ENCODE data around the gene ROBO1. TPM values are rescaled to one million over a fixed set of nuclear protein-coding genes. Genes with fewer than 3 reads are reported as not detected.
"Not testable (repeated sequence)": the region's sequence is repeated elsewhere in the genome, so short reads cannot be mapped to it uniquely, and the experiment has no call there.

ROBO1 gene
- polyA plus RNA-seq, 1 donor, result 16.2 TPM

- Histone ChIP-seq H3K4me3 (ENCODE audit: low read length) (no peak overlapping the region), H3K27me3 (ENCODE audit: control insufficient read depth, insufficient read depth, low read length) (no peaks in the 10 kb centered on the region), H3K36me3 (ENCODE audit: control insufficient read depth, insufficient read depth, low read length) (no peaks in the 10 kb centered on the region), H3K4me1 (ENCODE audit: control insufficient read depth, insufficient read depth, low read length) (no peaks in the 10 kb centered on the region), H3K27ac (ENCODE audit: low read length) (no peak overlapping the region), H3K9me3 (ENCODE audit: control insufficient read depth, low read depth, low read length) (no peaks in the 10 kb centered on the region)
- 50% methylated on average over 2 of the region's 2 CpGs for WGBS (ENCODE audit: insufficient coverage, low lambda C conversion rate)
- no peak for DNase-seq
These were observed 1077.0 kb downstream of the ROBO1 start for GRCh38 chr3:78690766-78691165.

GRCh38 chr3:78689378-78689777 lies 1078.4 kb downstream of the ROBO1 start:
- DNase-seq, result no peak
- WGBS (ENCODE audit: insufficient coverage, low lambda C conversion rate), result 91% methylated on average over 5 of the region's 6 CpGs
- Histone ChIP-seq H3K4me3 (ENCODE audit: low read length) (no peak overlapping the region), H3K27ac (ENCODE audit: low read length) (no peak overlapping the region), H3K36me3 (ENCODE audit: control insufficient read depth, insufficient read depth, low read length) (no peaks in the 10 kb centered on the region), H3K9me3 (ENCODE audit: control insufficient read depth, low read depth, low read length) (no peaks in the 10 kb centered on the region), H3K4me1 (ENCODE audit: control insufficient read depth, insufficient read depth, low read length) (no peaks in the 10 kb centered on the region), H3K27me3 (ENCODE audit: control insufficient read depth, insufficient read depth, low read length) (no peaks in the 10 kb centered on the region)

DNA sequence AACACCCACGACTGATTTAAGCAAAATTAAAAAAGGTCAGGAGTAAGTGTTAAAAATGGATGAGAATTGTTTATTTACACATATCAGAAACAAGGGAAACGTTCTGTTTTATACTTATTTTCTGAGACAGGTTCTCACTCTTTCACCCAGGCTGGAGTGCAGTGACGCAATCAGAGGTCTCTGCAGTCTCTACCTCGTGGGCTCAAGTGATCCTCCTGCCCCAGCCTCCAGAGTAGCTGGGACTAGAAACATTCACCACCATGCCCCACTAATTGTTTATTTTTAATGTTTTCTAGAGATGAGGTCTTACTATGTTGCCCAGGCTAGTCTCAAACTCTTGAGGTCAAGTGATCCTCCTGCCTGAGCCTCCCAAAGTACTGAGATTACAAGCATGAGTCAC lies 1080.3 kb downstream of the ROBO1 start:
- 100% methylated on average over 1 of the region's 4 CpGs for WGBS (ENCODE audit: insufficient coverage, low lambda C conversion rate)
- no peak overlapping the region for H3K4me3 ChIP-seq (ENCODE audit: low read length)
- no peaks in the 10 kb centered on the region for H3K36me3 ChIP-seq (ENCODE audit: control insufficient read depth, insufficient read depth, low read length)

GRCh38 chr3:78683284-78683683 lies 1084.5 kb downstream of the ROBO1 start:
- Histone ChIP-seq H3K27ac (ENCODE audit: low read length) (no peak overlapping the region), H3K4me3 (ENCODE audit: low read length) (no peak overlapping the region), H3K9me3 (ENCODE audit: control insufficient read depth, low read depth, low read length) (no peaks in the 10 kb centered on the region), H3K36me3 (ENCODE audit: control insufficient read depth, insufficient read depth, low read length) (no peaks in the 10 kb centered on the region), H3K27me3 (ENCODE audit: control insufficient read depth, insufficient read depth, low read length) (no peaks in the 10 kb centered on the region), H3K4me1 (ENCODE audit: control insufficient read depth, insufficient read depth, low read length) (no peaks in the 10 kb centered on the region)
- no peak for DNase-seq
- no CpG with 5 or more reads among the region's 2 CpGs for WGBS (ENCODE audit: insufficient coverage, low lambda C conversion rate)

More for the DNA sequence above, 1080.3 kb downstream of the ROBO1 start:
- Histone ChIP-seq H3K27me3 (ENCODE audit: control insufficient read depth, insufficient read depth, low read length) (no peaks in the 10 kb centered on the region), H3K9me3 (ENCODE audit: control insufficient read depth, low read depth, low read length) (no peaks in the 10 kb centered on the region), H3K27ac (ENCODE audit: low read length) (no peak overlapping the region), H3K4me1 (ENCODE audit: control insufficient read depth, insufficient read depth, low read length) (no peaks in the 10 kb centered on the region)
- no peak for DNase-seq

- H3K4me3 ChIP-seq (ENCODE audit: low read length); H3K27me3 ChIP-seq (ENCODE audit: control insufficient read depth, insufficient read depth, low read length); H3K27ac ChIP-seq (ENCODE audit: low read length); H3K36me3 ChIP-seq (ENCODE audit: control insufficient read depth, insufficient read depth, low read length); H3K9me3 ChIP-seq (ENCODE audit: control insufficient read depth, low read depth, low read length); H3K4me1 ChIP-seq (ENCODE audit: control insufficient read depth, insufficient read depth, low read length); DNase-seq: not testable (repeated sequence)
- WGBS (ENCODE audit: insufficient coverage, low lambda C conversion rate), result no CpG with 5 or more reads among the region's 25 CpGs
These were observed 1092.5 kb downstream of the ROBO1 start for GRCh38 chr3:78675119-78675805.

- H3K9me3 ChIP-seq (ENCODE audit: control insufficient read depth, low read depth, low read length), result no peaks in the 10 kb centered on the region
- H3K27me3 ChIP-seq (ENCODE audit: control insufficient read depth, insufficient read depth, low read length), result no peaks in the 10 kb centered on the region
- H3K36me3 ChIP-seq (ENCODE audit: control insufficient read depth, insufficient read depth, low read length), result peaks cover 2% of the 10 kb centered on the region
- H3K4me1 ChIP-seq (ENCODE audit: control insufficient read depth, insufficient read depth, low read length), result no peaks in the 10 kb centered on the region
- H3K4me3 ChIP-seq (ENCODE audit: low read length), result no peak overlapping the region
- no peak overlapping the region for H3K27ac ChIP-seq (ENCODE audit: low read length)
- 90% methylated on average over 4 of the region's 4 CpGs for WGBS (ENCODE audit: insufficient coverage, low lambda C conversion rate)
- no peak for DNase-seq
These were observed 1097.1 kb downstream of the ROBO1 start for GRCh38 chr3:78670746-78671145.

DNA sequence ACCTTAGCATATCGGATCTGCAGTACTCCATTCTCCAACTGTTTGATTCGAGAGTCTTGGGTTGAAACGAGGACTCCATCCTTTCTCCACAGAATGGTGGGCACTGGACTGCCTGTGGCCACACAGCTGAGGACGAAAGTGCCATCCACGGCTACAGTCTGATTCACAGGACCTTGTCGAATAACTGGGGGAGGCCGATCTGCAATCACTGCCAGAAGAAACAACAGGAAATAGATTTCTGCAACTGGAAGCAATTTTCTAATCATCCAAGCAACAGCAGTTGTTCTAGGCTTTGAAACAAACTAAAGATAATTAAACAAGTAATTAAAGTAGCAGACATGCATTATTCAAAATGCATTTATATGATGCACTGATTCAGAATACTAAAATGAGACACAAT lies 1097.7 kb downstream of the ROBO1 start:
- Histone ChIP-seq H3K36me3 (ENCODE audit: control insufficient read depth, insufficient read depth, low read length) (peaks cover 2% of the 10 kb centered on the region), H3K9me3 (ENCODE audit: control insufficient read depth, low read depth, low read length) (no peaks in the 10 kb centered on the region)
- WGBS (ENCODE audit: insufficient coverage, low lambda C conversion rate), result no CpG with 5 or more reads among the region's 7 CpGs

DNA sequence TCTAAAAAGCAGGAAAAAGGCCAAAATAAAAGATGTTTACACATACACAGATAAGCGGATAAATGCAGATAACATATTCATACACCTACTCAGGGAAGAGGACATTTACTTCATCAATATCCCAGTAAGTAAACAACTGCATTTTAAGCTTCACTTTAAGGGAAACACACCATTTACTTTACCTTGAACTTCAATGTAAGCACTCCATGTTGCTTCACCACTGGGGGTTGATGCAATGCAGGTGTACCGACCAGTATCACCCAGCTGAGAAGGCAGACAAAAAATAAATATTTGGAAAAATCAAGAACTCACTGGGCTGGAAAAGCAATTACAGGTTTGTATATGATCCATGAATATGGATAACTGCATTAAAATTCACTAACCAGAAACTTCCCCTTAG lies 1099.5 kb downstream of the ROBO1 start:
- Histone ChIP-seq H3K27me3 (ENCODE audit: control insufficient read depth, insufficient read depth, low read length) (no peaks in the 10 kb centered on the region), H3K27ac (ENCODE audit: low read length) (no peak overlapping the region), H3K9me3 (ENCODE audit: control insufficient read depth, low read depth, low read length) (no peaks in the 10 kb centered on the region), H3K36me3 (ENCODE audit: control insufficient read depth, insufficient read depth, low read length) (peaks cover 2% of the 10 kb centered on the region), H3K4me3 (ENCODE audit: low read length) (no peak overlapping the region), H3K4me1 (ENCODE audit: control insufficient read depth, insufficient read depth, low read length) (no peaks in the 10 kb centered on the region)
- DNase-seq, result no peak
- WGBS (ENCODE audit: insufficient coverage, low lambda C conversion rate), result no CpG with 5 or more reads among the region's 2 CpGs

More for the DNA sequence above, 1097.7 kb downstream of the ROBO1 start:
- Histone ChIP-seq H3K4me3 (ENCODE audit: low read length) (no peak overlapping the region), H3K27ac (ENCODE audit: low read length) (no peak overlapping the region), H3K4me1 (ENCODE audit: control insufficient read depth, insufficient read depth, low read length) (no peaks in the 10 kb centered on the region), H3K27me3 (ENCODE audit: control insufficient read depth, insufficient read depth, low read length) (no peaks in the 10 kb centered on the region)
- no peak for DNase-seq

GRCh38 chr3:78666470-78666800 lies 1101.4 kb downstream of the ROBO1 start:
- no peaks in the 10 kb centered on the region for H3K4me1 ChIP-seq (ENCODE audit: control insufficient read depth, insufficient read depth, low read length)
- WGBS (ENCODE audit: insufficient coverage, low lambda C conversion rate), result no CpG with 5 or more reads among the region's 1 CpG
- no peaks in the 10 kb centered on the region for H3K9me3 ChIP-seq (ENCODE audit: control insufficient read depth, low read depth, low read length)
- no peak for DNase-seq
- no peaks in the 10 kb centered on the region for H3K27me3 ChIP-seq (ENCODE audit: control insufficient read depth, insufficient read depth, low read length)
- H3K36me3 ChIP-seq (ENCODE audit: control insufficient read depth, insufficient read depth, low read length), result peaks cover 2% of the 10 kb centered on the region
- H3K4me3 ChIP-seq (ENCODE audit: low read length), result no peak overlapping the region
- no peak overlapping the region for H3K27ac ChIP-seq (ENCODE audit: low read length)

DNA sequence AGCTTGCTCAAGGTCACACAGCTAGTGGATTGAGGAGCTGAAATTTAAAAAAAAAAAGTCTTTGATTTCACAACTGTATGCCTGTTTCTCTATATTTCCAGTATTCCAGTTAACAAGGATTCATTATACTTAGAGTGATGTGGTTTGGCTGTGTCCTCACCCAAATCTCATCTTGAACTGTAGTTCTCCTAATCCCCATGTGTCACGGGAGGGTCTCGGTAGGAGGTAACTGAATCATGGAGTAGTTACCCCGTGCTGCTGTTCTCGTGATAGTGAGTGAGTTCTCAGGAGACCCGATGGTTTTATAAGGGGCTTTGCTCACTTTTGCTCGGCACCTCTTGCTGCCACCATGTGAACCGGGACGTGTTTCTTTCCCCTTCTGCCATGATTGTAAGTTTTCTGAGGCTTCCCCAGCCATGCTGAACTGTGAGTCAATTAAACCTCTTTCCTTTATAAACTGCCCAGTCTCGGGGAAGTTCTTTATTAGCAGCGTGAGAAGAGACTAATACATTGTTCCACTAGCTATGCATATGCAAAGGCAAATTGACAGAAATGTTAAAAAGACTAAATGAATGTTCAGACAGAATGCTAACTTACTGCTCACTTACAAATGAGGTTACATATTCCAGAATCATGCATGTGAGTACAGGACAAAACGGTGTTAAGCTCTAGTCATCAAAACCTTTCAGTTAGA lies 1101.9 kb downstream of the ROBO1 start:
- 100% methylated on average over 2 of the region's 11 CpGs for WGBS (ENCODE audit: insufficient coverage, low lambda C conversion rate)
- DNase-seq, result no peak

DNA sequence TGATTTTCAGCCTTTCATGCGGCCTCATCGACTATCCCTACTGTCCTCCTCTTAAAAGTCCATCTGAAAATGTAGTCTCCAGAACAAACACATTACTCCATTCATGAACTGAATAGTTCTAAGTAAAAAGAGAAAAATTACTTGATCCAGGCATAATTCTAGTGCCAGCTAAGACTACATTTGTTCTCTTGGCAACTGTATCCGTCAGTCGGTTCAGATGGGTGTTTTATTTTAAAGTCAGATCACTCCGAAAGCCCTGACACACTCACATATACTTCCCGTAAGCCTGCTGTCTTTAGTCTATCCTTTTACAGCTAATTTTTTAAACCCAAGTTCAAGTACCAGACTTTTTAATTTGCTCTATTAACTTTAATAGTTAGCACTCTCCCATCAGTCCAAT lies 1102.7 kb downstream of the ROBO1 start:
- no peak overlapping the region for H3K27ac ChIP-seq (ENCODE audit: low read length)
- H3K4me1 ChIP-seq (ENCODE audit: control insufficient read depth, insufficient read depth, low read length), result no peaks in the 10 kb centered on the region
- H3K36me3 ChIP-seq (ENCODE audit: control insufficient read depth, insufficient read depth, low read length), result peaks cover 2% of the 10 kb centered on the region
- H3K4me3 ChIP-seq (ENCODE audit: low read length), result no peak overlapping the region
- WGBS (ENCODE audit: insufficient coverage, low lambda C conversion rate), result 83% methylated on average over 5 of the region's 6 CpGs
- no peak for DNase-seq
- H3K9me3 ChIP-seq (ENCODE audit: control insufficient read depth, low read depth, low read length), result no peaks in the 10 kb centered on the region
- H3K27me3 ChIP-seq (ENCODE audit: control insufficient read depth, insufficient read depth, low read length), result no peaks in the 10 kb centered on the region

More for the DNA sequence above, 1101.9 kb downstream of the ROBO1 start:
- no peaks in the 10 kb centered on the region for H3K27me3 ChIP-seq (ENCODE audit: control insufficient read depth, insufficient read depth, low read length)
- peaks cover 2% of the 10 kb centered on the region for H3K36me3 ChIP-seq (ENCODE audit: control insufficient read depth, insufficient read depth, low read length)
- H3K9me3 ChIP-seq (ENCODE audit: control insufficient read depth, low read depth, low read length), result no peaks in the 10 kb centered on the region
- H3K4me3 ChIP-seq (ENCODE audit: low read length), result no peak overlapping the region
- H3K4me1 ChIP-seq (ENCODE audit: control insufficient read depth, insufficient read depth, low read length), result no peaks in the 10 kb centered on the region
- H3K27ac ChIP-seq (ENCODE audit: low read length), result no peak overlapping the region
